ENCODE results near the gene CD63. TPM values are rescaled to one million over a fixed set of nuclear protein-coding genes. Genes with fewer than 3 reads are reported as not detected.
A peak's percentile ranks its signal among the peaks of the same experiment; 100 is the strongest.

The CD63 gene
- total and polyA plus RNA-seq, 2 of the 13 experiments (the other 11 are each of a cell fraction or from before 2014, with no cell fraction given): 234 to 277 TPM

DNA sequence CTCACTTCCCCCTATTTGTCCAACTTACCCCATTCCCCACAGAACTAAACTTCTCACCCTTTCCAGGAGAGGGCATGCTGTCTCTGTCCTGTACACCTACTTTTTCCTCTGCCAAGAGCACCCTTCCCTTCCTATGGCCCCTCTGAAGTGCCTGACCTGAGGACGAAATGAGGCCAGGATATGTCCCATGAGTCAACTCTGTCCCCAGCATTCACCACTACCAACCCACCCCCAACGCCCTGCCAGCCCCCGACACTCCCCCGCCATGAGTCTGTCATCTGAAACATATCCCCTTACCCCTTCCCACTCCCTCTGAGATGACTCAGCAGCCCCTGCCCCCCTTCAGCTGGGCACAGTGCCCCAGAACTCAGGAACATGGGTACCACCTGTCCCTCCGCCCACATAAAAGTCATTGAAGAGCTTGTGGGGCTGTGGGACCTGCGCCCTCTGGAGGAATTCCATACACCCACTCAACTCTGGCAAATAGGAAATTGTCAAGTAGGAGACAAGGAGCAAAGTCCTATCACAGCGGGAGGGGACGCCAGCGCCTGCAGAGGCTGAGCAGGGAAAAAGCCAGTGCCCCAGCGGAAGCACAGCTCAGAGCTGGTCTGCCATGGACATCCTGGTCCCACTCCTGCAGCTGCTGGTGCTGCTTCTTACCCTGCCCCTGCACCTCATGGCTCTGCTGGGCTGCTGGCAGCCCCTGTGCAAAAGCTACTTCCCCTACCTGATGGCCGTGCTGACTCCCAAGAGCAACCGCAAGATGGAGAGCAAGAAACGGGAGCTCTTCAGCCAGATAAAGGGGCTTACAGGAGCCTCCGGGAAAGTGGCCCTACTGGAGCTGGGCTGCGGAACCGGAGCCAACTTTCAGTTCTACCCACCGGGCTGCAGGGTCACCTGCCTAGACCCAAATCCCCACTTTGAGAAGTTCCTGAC is 47.4 kb downstream of the CD63 start (continued):
- TF ChIP-seq, protein P1, sequence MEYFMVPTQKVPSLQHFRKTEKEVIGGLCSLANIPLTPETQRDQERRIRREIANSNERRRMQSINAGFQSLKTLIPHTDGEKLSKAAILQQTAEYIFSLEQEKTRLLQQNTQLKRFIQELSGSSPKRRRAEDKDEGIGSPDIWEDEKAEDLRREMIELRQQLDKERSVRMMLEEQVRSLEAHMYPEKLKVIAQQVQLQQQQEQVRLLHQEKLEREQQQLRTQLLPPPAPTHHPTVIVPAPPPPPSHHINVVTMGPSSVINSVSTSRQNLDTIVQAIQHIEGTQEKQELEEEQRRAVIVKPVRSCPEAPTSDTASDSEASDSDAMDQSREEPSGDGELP (IDR thresholded peaks at IDR 0.05; ENCODE audit: borderline replicate concordance, low read depth): no peak
- TF ChIP-seq SP2 (CRISPR knock-in tag; IDR thresholded peaks at IDR 0.05): no peak
- no peak for TF ChIP-seq TGIF2 (CRISPR knock-in tag; IDR thresholded peaks at IDR 0.05)
- TF ChIP-seq, protein P2, sequence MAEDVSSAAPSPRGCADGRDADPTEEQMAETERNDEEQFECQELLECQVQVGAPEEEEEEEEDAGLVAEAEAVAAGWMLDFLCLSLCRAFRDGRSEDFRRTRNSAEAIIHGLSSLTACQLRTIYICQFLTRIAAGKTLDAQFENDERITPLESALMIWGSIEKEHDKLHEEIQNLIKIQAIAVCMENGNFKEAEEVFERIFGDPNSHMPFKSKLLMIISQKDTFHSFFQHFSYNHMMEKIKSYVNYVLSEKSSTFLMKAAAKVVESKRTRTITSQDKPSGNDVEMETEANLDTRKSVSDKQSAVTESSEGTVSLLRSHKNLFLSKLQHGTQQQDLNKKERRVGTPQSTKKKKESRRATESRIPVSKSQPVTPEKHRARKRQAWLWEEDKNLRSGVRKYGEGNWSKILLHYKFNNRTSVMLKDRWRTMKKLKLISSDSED (CRISPR knock-in tag; IDR thresholded peaks at IDR 0.05): no peak
- 0 out of 2 replicates have a peak, but pooled peaks have one; percentile 71 for TF ChIP-seq MTF2 (CRISPR knock-in tag; IDR thresholded peaks at IDR 0.05; ENCODE audit: borderline replicate concordance)
- no peak for TF ChIP-seq FOXA1 (IDR thresholded peaks at IDR 0.05)
- TF ChIP-seq FOXA1 (CRISPR knock-in tag; IDR thresholded peaks at IDR 0.05): peak; percentile 30; the same call in 1 of the 2 replicates
- TF ChIP-seq, protein P3, sequence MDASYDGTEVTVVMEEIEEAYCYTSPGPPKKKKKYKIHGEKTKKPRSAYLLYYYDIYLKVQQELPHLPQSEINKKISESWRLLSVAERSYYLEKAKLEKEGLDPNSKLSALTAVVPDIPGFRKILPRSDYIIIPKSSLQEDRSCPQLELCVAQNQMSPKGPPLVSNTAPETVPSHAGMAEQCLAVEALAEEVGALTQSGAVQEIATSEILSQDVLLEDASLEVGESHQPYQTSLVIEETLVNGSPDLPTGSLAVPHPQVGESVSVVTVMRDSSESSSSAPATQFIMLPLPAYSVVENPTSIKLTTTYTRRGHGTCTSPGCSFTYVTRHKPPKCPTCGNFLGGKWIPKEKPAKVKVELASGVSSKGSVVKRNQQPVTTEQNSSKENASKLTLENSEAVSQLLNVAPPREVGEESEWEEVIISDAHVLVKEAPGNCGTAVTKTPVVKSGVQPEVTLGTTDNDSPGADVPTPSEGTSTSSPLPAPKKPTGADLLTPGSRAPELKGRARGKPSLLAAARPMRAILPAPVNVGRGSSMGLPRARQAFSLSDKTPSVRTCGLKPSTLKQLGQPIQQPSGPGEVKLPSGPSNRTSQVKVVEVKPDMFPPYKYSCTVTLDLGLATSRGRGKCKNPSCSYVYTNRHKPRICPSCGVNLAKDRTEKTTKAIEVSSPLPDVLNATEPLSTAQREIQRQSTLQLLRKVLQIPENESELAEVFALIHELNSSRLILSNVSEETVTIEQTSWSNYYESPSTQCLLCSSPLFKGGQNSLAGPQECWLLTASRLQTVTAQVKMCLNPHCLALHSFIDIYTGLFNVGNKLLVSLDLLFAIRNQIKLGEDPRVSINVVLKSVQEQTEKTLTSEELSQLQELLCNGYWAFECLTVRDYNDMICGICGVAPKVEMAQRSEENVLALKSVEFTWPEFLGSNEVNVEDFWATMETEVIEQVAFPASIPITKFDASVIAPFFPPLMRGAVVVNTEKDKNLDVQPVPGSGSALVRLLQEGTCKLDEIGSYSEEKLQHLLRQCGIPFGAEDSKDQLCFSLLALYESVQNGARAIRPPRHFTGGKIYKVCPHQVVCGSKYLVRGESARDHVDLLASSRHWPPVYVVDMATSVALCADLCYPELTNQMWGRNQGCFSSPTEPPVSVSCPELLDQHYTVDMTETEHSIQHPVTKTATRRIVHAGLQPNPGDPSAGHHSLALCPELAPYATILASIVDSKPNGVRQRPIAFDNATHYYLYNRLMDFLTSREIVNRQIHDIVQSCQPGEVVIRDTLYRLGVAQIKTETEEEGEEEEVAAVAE (CRISPR knock-in tag; IDR thresholded peaks at IDR 0.05; ENCODE audit: borderline replicate concordance): no peak
- TF ChIP-seq, protein P4, sequence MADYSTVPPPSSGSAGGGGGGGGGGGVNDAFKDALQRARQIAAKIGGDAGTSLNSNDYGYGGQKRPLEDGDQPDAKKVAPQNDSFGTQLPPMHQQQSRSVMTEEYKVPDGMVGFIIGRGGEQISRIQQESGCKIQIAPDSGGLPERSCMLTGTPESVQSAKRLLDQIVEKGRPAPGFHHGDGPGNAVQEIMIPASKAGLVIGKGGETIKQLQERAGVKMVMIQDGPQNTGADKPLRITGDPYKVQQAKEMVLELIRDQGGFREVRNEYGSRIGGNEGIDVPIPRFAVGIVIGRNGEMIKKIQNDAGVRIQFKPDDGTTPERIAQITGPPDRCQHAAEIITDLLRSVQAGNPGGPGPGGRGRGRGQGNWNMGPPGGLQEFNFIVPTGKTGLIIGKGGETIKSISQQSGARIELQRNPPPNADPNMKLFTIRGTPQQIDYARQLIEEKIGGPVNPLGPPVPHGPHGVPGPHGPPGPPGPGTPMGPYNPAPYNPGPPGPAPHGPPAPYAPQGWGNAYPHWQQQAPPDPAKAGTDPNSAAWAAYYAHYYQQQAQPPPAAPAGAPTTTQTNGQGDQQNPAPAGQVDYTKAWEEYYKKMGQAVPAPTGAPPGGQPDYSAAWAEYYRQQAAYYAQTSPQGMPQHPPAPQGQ (CRISPR knock-in tag; IDR thresholded peaks at IDR 0.05; ENCODE audit: borderline replicate concordance): no peak
- no peak for TF ChIP-seq MLLT10 (CRISPR knock-in tag; IDR thresholded peaks at IDR 0.05)
- TF ChIP-seq HOXA3 (CRISPR knock-in tag; IDR thresholded peaks at IDR 0.05): peak; percentile 71; the same call in 1 of the 2 replicates
- no peak for TF ChIP-seq ZNF564 (CRISPR knock-in tag; IDR thresholded peaks at IDR 0.05)
- TF ChIP-seq, protein P5, sequence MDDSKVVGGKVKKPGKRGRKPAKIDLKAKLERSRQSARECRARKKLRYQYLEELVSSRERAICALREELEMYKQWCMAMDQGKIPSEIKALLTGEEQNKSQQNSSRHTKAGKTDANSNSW (CRISPR knock-in tag; IDR thresholded peaks at IDR 0.05; ENCODE audit: borderline replicate concordance): no peak
- TF ChIP-seq, protein P6, sequence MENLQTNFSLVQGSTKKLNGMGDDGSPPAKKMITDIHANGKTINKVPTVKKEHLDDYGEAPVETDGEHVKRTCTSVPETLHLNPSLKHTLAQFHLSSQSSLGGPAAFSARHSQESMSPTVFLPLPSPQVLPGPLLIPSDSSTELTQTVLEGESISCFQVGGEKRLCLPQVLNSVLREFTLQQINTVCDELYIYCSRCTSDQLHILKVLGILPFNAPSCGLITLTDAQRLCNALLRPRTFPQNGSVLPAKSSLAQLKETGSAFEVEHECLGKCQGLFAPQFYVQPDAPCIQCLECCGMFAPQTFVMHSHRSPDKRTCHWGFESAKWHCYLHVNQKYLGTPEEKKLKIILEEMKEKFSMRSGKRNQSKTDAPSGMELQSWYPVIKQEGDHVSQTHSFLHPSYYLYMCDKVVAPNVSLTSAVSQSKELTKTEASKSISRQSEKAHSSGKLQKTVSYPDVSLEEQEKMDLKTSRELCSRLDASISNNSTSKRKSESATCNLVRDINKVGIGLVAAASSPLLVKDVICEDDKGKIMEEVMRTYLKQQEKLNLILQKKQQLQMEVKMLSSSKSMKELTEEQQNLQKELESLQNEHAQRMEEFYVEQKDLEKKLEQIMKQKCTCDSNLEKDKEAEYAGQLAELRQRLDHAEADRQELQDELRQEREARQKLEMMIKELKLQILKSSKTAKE (CRISPR knock-in tag; IDR thresholded peaks at IDR 0.05; ENCODE audit: borderline replicate concordance): no peak
- TF ChIP-seq, protein P7, sequence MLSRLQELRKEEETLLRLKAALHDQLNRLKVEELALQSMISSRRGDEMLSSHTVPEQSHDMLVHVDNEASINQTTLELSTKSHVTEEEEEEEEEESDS (CRISPR knock-in tag; IDR thresholded peaks at IDR 0.05; ENCODE audit: borderline replicate concordance): no peak

Data from HepG2 (cell line).